IPS DF 6.9 (cell line): ENCODE results near the gene KRCC1.
"Not testable (repeated sequence)": the region's sequence is repeated elsewhere in the genome, so short reads cannot be mapped to it uniquely, and the experiment has no call there.

ENCODE experiments used
- DNase-seq: peaks from one replicate; pipeline ENCODE4 v3.0.0-alpha.2; 2013; ENCODE audit warnings: low read depth, low spot score
- H3K27ac ChIP-seq: one replicate; pipeline ENCODE4 v1.5.1; 2013; ENCODE audit warnings: low read length, control low read depth
- H3K27me3 ChIP-seq: 2 replicates; pipeline ENCODE4 v1.6.1; 2013; ENCODE audit warnings: mild to moderate bottlenecking, low read length; ENCODE audit not compliant: control insufficient read depth, insufficient read depth
- H3K36me3 ChIP-seq: 2 replicates; pipeline ENCODE4 v1.6.1; 2013; ENCODE audit warnings: low read length; ENCODE audit not compliant: control insufficient read depth, insufficient read depth
- H3K4me1 ChIP-seq: 2 replicates; pipeline ENCODE4 v1.6.1; 2013; ENCODE audit warnings: low read length; ENCODE audit not compliant: control insufficient read depth, insufficient read depth
- H3K4me3 ChIP-seq: 2 replicates; pipeline ENCODE4 v1.5.1; 2013; ENCODE audit warnings: mild to moderate bottlenecking, low read length
- H3K9me3 ChIP-seq: 2 replicates; pipeline ENCODE4 v1.6.1; 2013; ENCODE audit warnings: low read length, inconsistent platforms; ENCODE audit not compliant: control insufficient read depth, insufficient read depth
- WGBS: extraction: QIAGEN DNeasy Blood & Tissue Kit; methylation state at CpG from one replicate; pipeline ENCODE4 v1.1.7; 2013; ENCODE audit warnings: mixed read lengths, missing lambda C conversion rate; ENCODE audit not compliant: insufficient read length, insufficient coverage; 5-methylcytosine and 5-hydroxymethylcytosine counted together

Gene KRCC1

GRCh38 chr2:88005776-88006175 is 49.8 kb downstream of the KRCC1 start:
- H3K4me1 ChIP-seq: no peaks in the 10 kb centered on the region
- DNase-seq: no peak
- no peaks in the 10 kb centered on the region for H3K36me3 ChIP-seq
- no peak overlapping the region for H3K27ac ChIP-seq
- no CpG with 5 or more reads among the region's 6 CpGs for WGBS
- no peak overlapping the region for H3K4me3 ChIP-seq
- no peaks in the 10 kb centered on the region for H3K27me3 ChIP-seq
- no peaks in the 10 kb centered on the region for H3K9me3 ChIP-seq

GRCh38 chr2:88003074-88003755 is 52.4 kb downstream of the KRCC1 start:
- Histone ChIP-seq H3K36me3 (no peaks in the 10 kb centered on the region), H3K9me3 (no peaks in the 10 kb centered on the region), H3K27me3 (no peaks in the 10 kb centered on the region), H3K4me3 (no peak overlapping the region), H3K4me1 (no peaks in the 10 kb centered on the region), H3K27ac (no peak overlapping the region)
- DNase-seq: no peak
- WGBS: no CpG with 5 or more reads among the region's 34 CpGs

GRCh38 chr2:88002359-88002707 is 53.2 kb downstream of the KRCC1 start:
- no peak for DNase-seq
- Histone ChIP-seq H3K4me3 (no peak overlapping the region), H3K27ac (no peak overlapping the region), H3K36me3 (no peaks in the 10 kb centered on the region), H3K4me1 (no peaks in the 10 kb centered on the region), H3K27me3 (no peaks in the 10 kb centered on the region), H3K9me3 (no peaks in the 10 kb centered on the region)
- 100% methylated on average over 1 of the region's 6 CpGs for WGBS

- WGBS: no CpG with 5 or more reads among the region's 3 CpGs
- H3K27ac ChIP-seq, DNase-seq, H3K36me3 ChIP-seq, H3K9me3 ChIP-seq, H3K4me3 ChIP-seq, H3K27me3 ChIP-seq, H3K4me1 ChIP-seq: not testable (repeated sequence)
Observed at GRCh38 chr2:88000474-88000873, 55.1 kb downstream of the KRCC1 start.

GRCh38 chr2:87996570-87996969 is 59.0 kb downstream of the KRCC1 start:
- H3K4me1 ChIP-seq: no peaks in the 10 kb centered on the region
- H3K9me3 ChIP-seq: no peaks in the 10 kb centered on the region
- no peak for DNase-seq
- no CpG with 5 or more reads among the region's 6 CpGs for WGBS
- H3K36me3 ChIP-seq: no peaks in the 10 kb centered on the region
- no peak overlapping the region for H3K27ac ChIP-seq
- no peak overlapping the region for H3K4me3 ChIP-seq
- no peaks in the 10 kb centered on the region for H3K27me3 ChIP-seq

DNA sequence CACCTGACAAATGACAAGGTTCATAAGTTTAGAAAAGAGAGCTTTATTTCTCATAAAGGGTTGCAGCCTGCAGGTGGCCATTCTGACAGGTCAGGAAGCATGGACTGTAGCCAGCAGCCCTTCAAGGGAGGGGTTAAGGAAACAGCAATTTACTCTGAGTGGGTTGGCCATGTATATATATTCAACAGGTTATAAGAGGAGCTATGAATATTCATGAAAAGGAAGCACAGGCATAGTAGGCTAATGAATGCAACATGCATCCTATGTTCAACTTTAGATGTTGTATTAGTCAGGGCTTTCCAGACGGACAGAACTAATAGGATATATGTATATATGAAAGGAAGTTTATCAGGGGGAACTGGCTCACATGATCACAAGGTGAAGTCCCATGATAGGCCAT is 59.8 kb downstream of the KRCC1 start:
- Histone ChIP-seq H3K4me3 (no peak overlapping the region), H3K36me3 (no peaks in the 10 kb centered on the region), H3K27ac (no peak overlapping the region), H3K4me1 (no peaks in the 10 kb centered on the region), H3K27me3 (no peaks in the 10 kb centered on the region), H3K9me3 (no peaks in the 10 kb centered on the region)
- no CpG with 5 or more reads among the region's 1 CpG for WGBS
- DNase-seq: no peak

- DNase-seq, H3K27ac ChIP-seq, H3K4me3 ChIP-seq, H3K27me3 ChIP-seq, H3K36me3 ChIP-seq, H3K9me3 ChIP-seq, H3K4me1 ChIP-seq: not testable (repeated sequence)
- WGBS: no CpG with 5 or more reads among the region's 7 CpGs
Observed at GRCh38 chr2:87994304-87994850, 61.2 kb downstream of the KRCC1 start.

DNA sequence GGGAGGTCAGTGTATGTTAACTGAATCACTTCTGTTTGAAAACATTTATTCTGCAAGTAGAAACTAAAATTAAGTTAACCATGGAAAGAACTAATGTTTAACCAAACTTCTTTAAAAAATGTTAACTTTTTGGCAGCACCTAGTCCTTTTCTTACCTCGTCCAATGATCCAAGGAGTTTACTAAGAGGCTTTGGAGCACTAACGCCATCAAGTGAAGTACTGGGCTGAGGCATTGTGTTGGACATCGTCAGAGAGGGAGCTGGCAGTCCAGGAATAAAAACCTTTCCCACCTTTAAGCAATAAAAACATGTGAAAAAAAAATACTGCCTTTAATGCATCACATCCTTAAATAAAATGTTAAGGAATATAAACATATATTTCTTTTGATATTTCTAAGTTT is 63.0 kb downstream of the KRCC1 start:
- not testable (repeated sequence) for H3K4me1 ChIP-seq, H3K4me3 ChIP-seq, H3K27me3 ChIP-seq, H3K27ac ChIP-seq, DNase-seq, H3K9me3 ChIP-seq, H3K36me3 ChIP-seq
- WGBS: no CpG with 5 or more reads among the region's 3 CpGs

DNA sequence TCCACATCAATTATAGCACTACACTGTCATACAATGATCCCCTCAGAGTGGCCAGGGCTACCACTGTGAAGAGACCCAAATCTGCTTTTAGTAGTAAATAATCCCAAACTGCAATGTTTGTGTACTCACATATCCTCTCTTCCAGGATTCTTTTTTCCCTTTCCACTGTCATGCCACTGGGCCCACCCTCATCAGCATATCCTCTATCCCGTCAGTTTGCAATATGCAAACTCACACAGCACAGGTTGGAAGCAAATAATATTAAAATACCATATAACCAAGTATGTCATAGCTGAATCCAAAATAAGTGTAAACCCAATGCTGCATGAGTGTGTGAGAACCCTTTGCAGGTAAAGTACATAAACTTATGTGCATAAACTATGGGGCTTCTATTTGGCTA is 68.1 kb downstream of the KRCC1 start:
- DNase-seq, H3K4me1 ChIP-seq, H3K27me3 ChIP-seq, H3K4me3 ChIP-seq, H3K9me3 ChIP-seq, H3K36me3 ChIP-seq, H3K27ac ChIP-seq: not testable (repeated sequence)
- no CpG with 5 or more reads among the region's 1 CpG for WGBS

GRCh38 chr2:87985902-87986301 is 69.7 kb downstream of the KRCC1 start:
- not testable (repeated sequence) for H3K27me3 ChIP-seq, H3K4me1 ChIP-seq, H3K9me3 ChIP-seq, DNase-seq, H3K4me3 ChIP-seq, H3K36me3 ChIP-seq, H3K27ac ChIP-seq
- WGBS: no CpG with 5 or more reads among the region's 5 CpGs

- not testable (repeated sequence) for H3K4me1 ChIP-seq, H3K36me3 ChIP-seq, DNase-seq, H3K4me3 ChIP-seq, H3K27me3 ChIP-seq, H3K27ac ChIP-seq, H3K9me3 ChIP-seq
- WGBS: no CpG with 5 or more reads among the region's 3 CpGs
Observed at GRCh38 chr2:87981182-87981581, 74.4 kb downstream of the KRCC1 start.
